ENCODE measurements around the gene RBMS1. TPM values are rescaled to one million over a fixed set of nuclear protein-coding genes. Genes with fewer than 3 reads are reported as not detected.

Gene RBMS1
- total RNA-seq, 3 donors from 2014 or later: 81.3 to 96.2 (median 92.1) TPM

- no peaks in the 10 kb centered on the region for H3K27me3 ChIP-seq
- peaks cover 0 to under 1% of the 10 kb centered on the region in 2 donors for H3K4me1 ChIP-seq
- intact Hi-C loops (cut with DNase I; ENCODE audit: low total_unique reads): no loop called here
- DNase-seq (ENCODE audit: low spot score in 2 of 2): no peak
- no peak overlapping the region for H3K4me3 ChIP-seq
- no peak overlapping the region for H3K27ac ChIP-seq
- no peak for TF ChIP-seq POLR2A (IDR thresholded peaks at IDR 0.05)
- TF ChIP-seq CTCF (IDR thresholded peaks at IDR 0.05): no peak
- TF ChIP-seq POLR2AphosphoS5 (IDR thresholded peaks at IDR 0.05): no peak
- H3K9me3 ChIP-seq: no peaks in the 10 kb centered on the region
- H3K36me3 ChIP-seq: no peaks in the 10 kb centered on the region
These were observed 16.6 kb downstream of the RBMS1 start for GRCh38 chr2:160477032-160477431.

GRCh38 chr2:160474891-160475787 is 18.5 kb downstream of the RBMS1 start:
- peak overlapping the region in 1 of 2 donors; percentile 16 for H3K27ac ChIP-seq

DNA sequence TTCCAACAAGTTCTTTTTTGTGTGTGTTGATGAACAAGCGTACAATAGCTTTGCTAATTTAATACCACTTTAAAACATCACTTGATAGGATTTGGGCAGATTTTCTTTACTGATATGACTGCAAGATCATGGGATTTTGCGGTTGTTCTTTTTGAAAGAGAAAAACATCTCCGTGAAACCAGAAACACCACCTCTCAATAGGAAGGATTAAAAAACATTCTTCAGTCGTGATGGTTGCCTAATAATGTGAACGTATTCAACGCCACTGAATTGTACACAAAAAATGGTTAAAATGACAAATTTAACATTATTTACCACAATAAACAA is 19.3 kb downstream of the RBMS1 start:
- no peak overlapping the region for H3K27ac ChIP-seq
- no peaks in the 10 kb centered on the region for H3K9me3 ChIP-seq
- intact Hi-C loops (cut with DNase I; ENCODE audit: low total_unique reads): no loop called here
- no peaks in the 10 kb centered on the region for H3K4me1 ChIP-seq
- no peak overlapping the region for H3K4me3 ChIP-seq
- TF ChIP-seq CTCF (IDR thresholded peaks at IDR 0.05) (no peak), POLR2AphosphoS5 (IDR thresholded peaks at IDR 0.05) (no peak), POLR2A (IDR thresholded peaks at IDR 0.05) (no peak)
- no peak for DNase-seq (ENCODE audit: low spot score in 2 of 2)
- H3K27me3 ChIP-seq: no peaks in the 10 kb centered on the region
- H3K36me3 ChIP-seq: no peaks in the 10 kb centered on the region

More at GRCh38 chr2:160474891-160475787, 18.5 kb downstream of the RBMS1 start:
- H3K9me3 ChIP-seq: no peaks in the 10 kb centered on the region
- H3K4me3 ChIP-seq: no peak overlapping the region
- no peaks in the 10 kb centered on the region for H3K4me1 ChIP-seq
- intact Hi-C loops (cut with DNase I; ENCODE audit: low total_unique reads): no loop called here
- no peak for TF ChIP-seq CTCF (IDR thresholded peaks at IDR 0.05)
- TF ChIP-seq POLR2AphosphoS5 (IDR thresholded peaks at IDR 0.05): no peak
- no peak for TF ChIP-seq POLR2A (IDR thresholded peaks at IDR 0.05)
- DNase-seq (ENCODE audit: low spot score in 2 of 2): no peak
- H3K36me3 ChIP-seq: no peaks in the 10 kb centered on the region
- no peaks in the 10 kb centered on the region for H3K27me3 ChIP-seq

GRCh38 chr2:160473468-160474318 is 19.9 kb downstream of the RBMS1 start:
- no peak for TF ChIP-seq POLR2AphosphoS5 (IDR thresholded peaks at IDR 0.05)
- no peak for TF ChIP-seq POLR2A (IDR thresholded peaks at IDR 0.05)
- no peak for TF ChIP-seq CTCF (IDR thresholded peaks at IDR 0.05)
- Histone ChIP-seq H3K27ac (no peak overlapping the region), H3K4me3 (no peak overlapping the region), H3K36me3 (no peaks in the 10 kb centered on the region), H3K27me3 (no peaks in the 10 kb centered on the region), H3K4me1 (no peaks in the 10 kb centered on the region), H3K9me3 (no peaks in the 10 kb centered on the region)
- intact Hi-C loops (cut with DNase I; ENCODE audit: low total_unique reads): no loop called here
- no peak for DNase-seq (ENCODE audit: low spot score in 2 of 2)

DNA sequence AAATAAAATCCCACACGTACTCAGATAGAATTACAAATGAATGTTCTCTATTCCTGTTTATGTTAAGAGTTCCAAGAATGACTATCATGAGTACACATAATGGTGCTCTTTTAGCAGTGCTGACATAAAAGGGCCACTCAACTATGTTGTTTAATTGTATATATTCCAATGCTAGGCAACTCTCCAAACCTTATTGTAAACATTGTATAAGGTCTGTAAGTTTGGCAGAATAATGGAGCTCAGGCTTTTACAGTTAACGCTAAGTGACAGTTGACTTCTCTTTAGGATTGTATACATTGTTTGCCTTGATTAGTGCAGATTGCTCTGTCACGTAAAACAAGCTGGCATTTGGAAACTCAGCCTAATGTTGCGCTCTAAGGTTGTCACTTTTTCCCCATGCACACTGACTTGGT is 20.8 kb downstream of the RBMS1 start:
- TF ChIP-seq POLR2A (IDR thresholded peaks at IDR 0.05) (no peak), CTCF (IDR thresholded peaks at IDR 0.05) (no peak), POLR2AphosphoS5 (IDR thresholded peaks at IDR 0.05) (no peak)
- intact Hi-C loops (cut with DNase I; ENCODE audit: low total_unique reads): no loop called here
- DNase-seq (ENCODE audit: low spot score in 2 of 2): no peak
- Histone ChIP-seq H3K9me3 (no peaks in the 10 kb centered on the region), H3K36me3 (no peaks in the 10 kb centered on the region), H3K4me3 (no peak overlapping the region), H3K27ac (no peak overlapping the region), H3K27me3 (no peaks in the 10 kb centered on the region), H3K4me1 (no peaks in the 10 kb centered on the region)

Data from breast epithelium (tissue), 4 donors.